ENCODE data around the gene GART.
"Not testable (repeated sequence)": the region's sequence is repeated elsewhere in the genome, so short reads cannot be mapped to it uniquely, and the experiment has no call there.

Gene GART

DNA sequence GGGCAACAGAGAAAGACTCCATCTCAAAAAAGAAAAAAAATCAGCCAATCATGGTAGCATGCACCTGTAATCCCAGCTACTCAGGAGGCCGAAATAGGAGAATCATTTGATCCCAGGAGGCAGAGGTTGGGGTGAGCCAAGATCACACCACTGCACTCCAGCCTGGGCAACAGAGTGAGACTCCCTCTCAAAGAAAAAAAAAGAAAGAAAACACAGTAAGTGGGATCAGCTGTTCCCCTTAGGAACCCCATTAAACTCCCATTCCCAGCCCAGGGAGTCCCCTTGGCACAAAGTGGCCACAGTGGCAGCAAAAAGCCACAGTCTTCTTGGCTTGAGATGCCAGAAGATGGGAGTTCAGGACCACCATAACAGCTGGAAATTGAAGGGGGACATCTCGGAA, 71.2 kb downstream of the GART start:
- Histone ChIP-seq H3K27ac (ENCODE audit: low read depth, low read length) (no peak overlapping the region), H3K4me1 (ENCODE audit: control insufficient read depth, insufficient read depth, low read length) (no peaks in the 10 kb centered on the region), H3K36me3 (ENCODE audit: control insufficient read depth, insufficient read depth, low read length) (no peaks in the 10 kb centered on the region), H3K9ac (ENCODE audit: low read length) (no peak overlapping the region), H3K4me3 (ENCODE audit: low read length) (no peak overlapping the region), H3K27me3 (ENCODE audit: control insufficient read depth, insufficient read depth, low read length) (no peaks in the 10 kb centered on the region)

DNA sequence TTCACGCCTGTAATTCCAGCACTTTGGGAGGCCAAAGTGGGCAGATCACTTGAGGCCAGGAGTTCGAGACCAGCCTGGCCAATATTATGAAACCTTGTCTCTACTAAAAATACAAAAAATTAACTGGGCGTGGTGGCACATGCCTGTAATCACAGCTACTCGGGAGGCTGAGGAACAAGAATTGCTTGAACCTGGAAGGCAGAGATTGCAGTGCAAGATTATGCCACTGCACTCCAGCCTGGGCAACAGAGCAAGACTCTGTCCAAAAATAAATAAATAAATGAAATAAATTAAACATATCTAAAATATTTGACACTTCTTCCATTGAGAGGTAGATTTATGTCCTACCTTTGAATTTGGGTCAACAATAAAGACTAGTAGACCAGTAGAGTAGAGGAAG, 72.7 kb downstream of the GART start:
- H3K4me3 ChIP-seq (ENCODE audit: low read length); H3K27ac ChIP-seq (ENCODE audit: low read depth, low read length); H3K27me3 ChIP-seq (ENCODE audit: control insufficient read depth, insufficient read depth, low read length); H3K4me1 ChIP-seq (ENCODE audit: control insufficient read depth, insufficient read depth, low read length); H3K36me3 ChIP-seq (ENCODE audit: control insufficient read depth, insufficient read depth, low read length); H3K9ac ChIP-seq (ENCODE audit: low read length): not testable (repeated sequence)

DNA sequence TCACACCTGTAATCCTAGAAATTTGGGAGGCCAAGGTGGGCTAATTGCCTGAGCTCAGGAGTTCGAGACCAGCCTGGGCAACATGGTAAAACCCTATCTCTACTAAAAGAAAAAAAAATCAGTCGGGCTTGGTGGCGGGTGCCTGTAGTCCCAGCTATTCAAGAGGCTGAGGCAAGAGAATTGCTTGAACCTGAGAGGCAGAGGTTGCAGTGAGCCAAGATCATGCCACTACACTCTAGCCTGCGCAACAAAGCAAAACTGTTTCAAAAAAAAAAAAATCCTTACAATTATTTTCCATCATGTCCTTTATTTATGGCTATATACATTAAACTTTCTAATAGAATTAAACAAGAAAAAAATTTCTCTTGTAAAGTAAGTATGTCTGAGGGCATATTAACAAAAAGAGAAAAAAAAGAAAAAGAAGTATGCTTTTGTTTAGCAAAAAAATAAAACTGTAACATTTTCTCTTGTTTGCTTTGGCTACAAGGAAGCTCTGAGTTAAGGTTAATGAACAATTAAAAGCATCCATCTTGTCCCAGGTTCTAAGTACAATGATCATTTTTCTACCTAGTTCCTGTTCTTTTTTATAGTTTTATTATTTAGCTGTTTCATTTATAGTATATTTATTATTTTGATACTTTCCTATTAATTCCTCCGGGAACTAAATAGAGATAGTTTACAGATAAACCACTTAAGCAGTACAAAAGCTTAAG, 80.2 kb downstream of the GART start:
- Histone ChIP-seq H3K27ac (ENCODE audit: low read depth, low read length) (no peak overlapping the region), H3K36me3 (ENCODE audit: control insufficient read depth, insufficient read depth, low read length) (peaks cover 6% of the 10 kb centered on the region)

DNA sequence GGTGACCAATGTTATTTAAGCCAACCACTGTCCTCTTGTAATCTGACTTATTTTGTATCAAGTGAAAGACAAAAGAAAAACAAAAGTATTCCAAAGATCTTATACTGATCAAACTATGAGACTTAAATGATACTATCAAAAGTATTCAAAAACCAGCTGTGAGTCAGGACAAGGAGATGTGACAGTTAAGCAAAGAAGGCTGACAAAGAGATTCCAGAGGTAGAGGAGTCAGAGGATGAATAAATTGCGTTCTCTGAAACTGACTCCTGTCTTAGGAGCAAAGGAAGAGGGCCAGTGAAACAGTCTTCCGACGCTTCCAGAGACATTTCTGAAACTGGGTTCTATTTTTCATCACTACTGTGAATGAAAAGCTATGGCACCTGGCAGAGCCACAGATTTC, 83.1 kb downstream of the GART start:
- Histone ChIP-seq H3K4me1 (ENCODE audit: control insufficient read depth, insufficient read depth, low read length) (no peaks in the 10 kb centered on the region), H3K9ac (ENCODE audit: low read length) (no peak overlapping the region), H3K4me3 (ENCODE audit: low read length) (no peak overlapping the region), H3K36me3 (ENCODE audit: control insufficient read depth, insufficient read depth, low read length) (peaks cover 6% of the 10 kb centered on the region), H3K27me3 (ENCODE audit: control insufficient read depth, insufficient read depth, low read length) (no peaks in the 10 kb centered on the region), H3K27ac (ENCODE audit: low read depth, low read length) (no peak overlapping the region)

More for the DNA sequence above, 80.2 kb downstream of the GART start:
- no peak overlapping the region for H3K9ac ChIP-seq (ENCODE audit: low read length)
- H3K4me3 ChIP-seq (ENCODE audit: low read length): no peak overlapping the region
- no peaks in the 10 kb centered on the region for H3K4me1 ChIP-seq (ENCODE audit: control insufficient read depth, insufficient read depth, low read length)
- H3K27me3 ChIP-seq (ENCODE audit: control insufficient read depth, insufficient read depth, low read length): no peaks in the 10 kb centered on the region

DNA sequence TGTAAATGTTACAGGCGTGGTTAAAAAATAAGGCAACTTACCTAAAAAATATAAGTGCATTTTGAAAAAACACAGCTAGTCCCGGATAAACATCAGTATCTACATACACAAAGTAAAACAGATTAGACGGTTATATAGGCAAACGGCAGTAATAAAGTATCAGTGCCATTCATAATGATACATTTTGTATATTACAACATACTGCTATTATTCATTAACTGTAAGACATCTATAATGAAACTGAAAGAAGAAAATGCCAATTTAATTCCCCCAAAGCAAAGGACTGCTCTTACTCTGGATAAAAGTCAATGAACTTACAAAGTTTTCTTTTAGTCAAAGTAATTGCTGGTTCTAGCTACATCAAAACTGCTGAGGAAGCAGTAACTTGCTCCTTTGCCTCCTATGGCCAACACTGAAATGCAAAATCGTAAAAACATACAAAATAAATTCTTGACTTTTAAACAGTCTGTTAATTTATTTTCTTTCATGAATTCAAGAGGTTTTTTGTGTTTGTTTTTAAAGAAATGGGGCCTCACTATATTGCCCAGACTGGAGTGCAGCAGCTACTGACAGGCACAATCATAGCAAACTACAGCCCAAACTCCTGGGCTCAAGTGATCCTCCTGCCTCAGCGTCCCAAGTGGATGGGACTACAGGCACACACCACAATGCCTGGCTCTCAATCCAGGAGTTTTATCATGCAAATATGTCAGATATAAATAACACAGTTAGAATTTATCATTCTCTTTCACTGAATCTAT, 86.1 kb downstream of the GART start:
- peaks cover 3% of the 10 kb centered on the region for H3K36me3 ChIP-seq (ENCODE audit: control insufficient read depth, insufficient read depth, low read length)
- no peak overlapping the region for H3K27ac ChIP-seq (ENCODE audit: low read depth, low read length)

More for the DNA sequence above, 86.1 kb downstream of the GART start:
- Histone ChIP-seq H3K4me3 (ENCODE audit: low read length) (no peak overlapping the region), H3K9ac (ENCODE audit: low read length) (no peak overlapping the region), H3K4me1 (ENCODE audit: control insufficient read depth, insufficient read depth, low read length) (no peaks in the 10 kb centered on the region), H3K27me3 (ENCODE audit: control insufficient read depth, insufficient read depth, low read length) (no peaks in the 10 kb centered on the region)

Measured in rectal smooth muscle tissue (tissue), 1 donor.